NCI-H1092 treated with DMSO at 0.1 percent for 48 hours (cell line): ENCODE measurements around the gene MYMK.

ENCODE experiments used
- DNase-seq: peaks from one replicate; lab custom pipeline; 2025; lab: John Stamatoyannopoulos, UW

The MYMK gene

DNA sequence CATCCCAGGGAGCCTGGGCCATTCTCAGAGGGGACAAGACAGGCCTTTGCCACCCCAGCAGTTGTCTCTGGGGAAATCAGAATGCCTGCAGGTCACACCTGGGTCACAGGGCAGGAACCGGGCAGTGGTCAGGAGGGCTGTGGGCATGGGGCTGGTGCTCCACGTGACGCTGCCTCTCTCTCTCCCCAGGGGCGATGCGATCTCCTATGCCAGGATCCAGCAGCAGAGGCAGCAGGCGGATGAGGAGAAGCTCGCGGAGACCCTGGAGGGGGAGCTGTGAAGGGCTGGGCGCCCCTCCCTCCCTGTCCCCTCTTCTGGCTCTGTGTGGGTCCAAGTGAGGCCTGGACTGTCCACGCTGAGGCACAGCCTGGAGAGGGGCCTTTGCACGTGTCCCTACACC lies 56.4 kb downstream of the MYMK start:
- DNase-seq: no peak

DNA sequence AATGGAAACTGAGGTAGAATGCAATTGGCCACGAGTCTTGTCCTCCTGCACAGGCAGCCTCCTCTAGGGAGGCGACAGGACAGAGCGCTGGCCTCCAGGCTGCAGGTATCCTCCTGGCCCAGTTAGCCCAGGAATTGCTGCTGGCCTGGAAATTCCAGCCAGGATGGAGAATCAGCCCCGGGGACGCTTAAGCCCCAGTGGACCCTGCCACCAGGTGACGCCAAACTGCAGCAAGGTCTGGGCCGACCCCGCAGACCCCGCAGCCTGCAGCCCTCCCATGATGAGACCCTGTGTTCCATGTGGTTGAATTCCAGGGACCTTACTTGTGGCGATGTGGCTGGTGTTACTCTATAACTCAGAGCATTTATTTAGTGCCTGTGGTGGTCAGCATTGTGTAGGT lies 57.7 kb downstream of the MYMK start:
- DNase-seq: no peak

DNA sequence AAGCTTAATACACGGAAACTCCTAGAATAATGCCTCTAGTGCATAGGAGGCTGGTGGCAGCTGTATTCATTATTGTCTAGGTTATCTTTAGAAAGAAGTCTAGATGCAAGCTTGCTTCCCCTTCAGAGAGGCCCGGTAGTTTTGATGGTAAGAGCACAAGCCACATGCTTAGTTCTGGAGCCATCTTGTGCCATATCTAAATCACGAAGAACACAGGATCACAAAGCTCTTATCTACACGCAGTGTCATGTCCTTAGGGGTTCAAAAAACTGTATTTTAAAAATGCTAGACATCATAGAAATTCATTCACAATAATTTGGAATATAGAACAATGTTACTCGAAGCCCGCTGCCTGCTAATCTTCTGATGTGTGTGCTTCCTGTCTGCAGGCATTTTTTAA lies 58.8 kb downstream of the MYMK start:
- DNase-seq: no peak

DNA sequence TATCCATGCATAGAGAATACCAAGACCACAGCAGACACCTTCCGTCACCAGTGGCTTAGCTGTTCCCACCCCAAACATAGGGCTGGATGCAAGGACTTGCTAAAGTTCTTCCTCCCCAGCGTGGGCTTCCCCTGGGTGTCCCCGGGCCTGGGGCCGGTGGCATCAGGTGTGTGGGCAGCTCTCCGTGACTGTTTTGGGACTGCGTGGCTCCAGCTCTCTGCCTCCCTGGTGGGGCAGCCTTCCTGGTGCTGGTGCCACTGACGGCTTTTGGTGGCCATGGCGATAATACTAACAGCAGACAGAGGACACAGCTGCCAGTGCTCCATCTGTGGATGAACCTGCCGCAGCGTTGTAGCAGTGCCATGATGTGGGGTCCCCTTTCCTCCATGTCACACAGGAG lies 60.1 kb downstream of the MYMK start:
- DNase-seq: no peak
